Stomach (tissue), 4 donors: ENCODE data around the gene WNT3.

ENCODE experiments used
- CTCF ChIP-seq, 7 experiments: fragments of 450-650 bp in 4 of 7; fragments of 200-600 bp in 3 of 7; sonication (generic) in 3 of 7; IDR thresholded peaks; one replicate each; pipeline ENCODE4 v1.5.1; 2016 to 2019; ENCODE audit warnings: antibody characterized with exemption in 7 of 7, control low read depth in 2 of 7, mild to moderate bottlenecking in 1 of 7
- POLR2AphosphoS5 ChIP-seq, 3 donors: sonication (generic); formaldehyde crosslinking; IDR thresholded peaks; one replicate each; pipeline ENCODE4 v1.6.1; 2016; ENCODE audit warnings: antibody characterized with exemption in 3 of 3

- TF ChIP-seq POLR2AphosphoS5 (IDR thresholded peaks at IDR 0.05) (no peak), CTCF (IDR thresholded peaks at IDR 0.05) (no peak)
Measured at GRCh38 chr17:46764709-46765401, 53.6 kb downstream of the WNT3 start.
